ENCODE measurements around the gene KLHL26. TPM values are rescaled to one million over a fixed set of nuclear protein-coding genes. Genes with fewer than 3 reads are reported as not detected.

The KLHL26 gene
- total RNA-seq, 1 experiment from 2014 or later: 17.1 TPM

DNA sequence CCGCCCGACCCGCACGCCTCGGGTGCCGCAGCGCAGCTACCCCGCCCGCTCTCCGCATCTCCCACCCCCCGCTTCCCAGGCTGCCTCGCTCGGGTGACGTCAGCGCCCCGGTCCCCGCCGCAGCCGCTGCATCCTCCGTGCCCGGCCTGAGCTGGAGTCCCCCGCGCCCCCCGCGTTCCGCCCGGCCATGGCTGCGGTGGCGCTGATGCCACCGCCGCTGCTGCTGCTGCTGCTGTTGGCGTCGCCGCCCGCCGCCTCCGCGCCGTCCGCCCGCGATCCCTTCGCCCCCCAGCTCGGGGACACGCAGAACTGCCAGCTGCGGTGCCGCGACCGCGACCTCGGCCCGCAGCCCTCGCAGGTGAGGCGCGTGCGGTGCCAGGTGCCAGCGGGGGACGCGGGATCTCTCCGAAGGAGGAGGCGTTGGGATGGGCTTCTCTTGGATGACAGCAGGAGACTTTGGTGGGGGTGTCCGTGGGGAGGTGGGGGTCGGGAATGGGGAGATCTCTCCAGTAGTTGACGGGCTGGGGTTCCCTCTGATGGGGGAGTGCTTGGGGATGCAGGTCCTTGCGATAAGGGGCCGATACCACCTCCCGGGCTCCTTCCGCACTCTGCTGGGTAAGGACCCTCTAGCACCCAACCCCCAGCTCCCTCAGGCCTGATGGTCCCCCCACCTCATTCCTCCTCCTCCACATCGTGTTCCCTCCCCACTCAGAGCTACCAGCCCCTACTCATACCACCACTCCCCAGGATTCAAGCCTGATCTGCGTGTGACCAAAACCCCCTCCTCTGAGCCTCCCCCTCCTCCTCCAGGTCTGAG, 23.8 kb upstream of the KLHL26 start, which contains the start of gene TMEM59L:
TMEM59L (plus strand) TSS at position 99 of the 817 bp plus-strand sequence; CDS start at position 188, 89 bp downstream.
- ATAC-seq (peak; percentile 55), DNase-seq (ENCODE audit: low read depth, low spot score) (no peak)
- Histone ChIP-seq H3K9me3 (ENCODE audit: control insufficient read depth in 1 of 2, insufficient read depth in 1 of 2, low read depth in 1 of 2, low read length in 2 of 2) (no peaks in the 10 kb centered on the region), H3K27me3 (ENCODE audit: insufficient read depth, low read length) (peaks cover 29% of the 10 kb centered on the region; the same call in 1 of the 2 replicates), H3K4me1 (ENCODE audit: control insufficient read depth in 1 of 2, insufficient read depth in 2 of 2, low read length in 2 of 2) (peaks cover 13 to 39% of the 10 kb centered on the region in 2 experiments), H3K9ac (ENCODE audit: low read length) (peak within 1 kb of the TSS; percentile 30; the same call in 1 of the 2 replicates), H3K4me3 (replicated peaks in 1 of 2; ENCODE audit: low read depth in 1 of 2, low read length in 2 of 2) (peak within 1 kb of the TSS; percentile 42 to 59), H3K9me2 (ENCODE audit: insufficient read depth) (no peaks in the 10 kb centered on the region), H3K27ac (ENCODE audit: low read depth, low read length) (no peak within 1 kb of the TSS; the same call in 1 of the 2 replicates), H3K4me2 (ENCODE audit: low read length) (peak within 1 kb of the TSS; percentile 76), H3K79me2 (ENCODE audit: insufficient read depth, low read length) (no peaks in the 10 kb centered on the region), H4K20me1 (ENCODE audit: insufficient read depth) (no peaks in the 10 kb centered on the region), H2AFZ (ENCODE audit: low read depth, low read length, poor library complexity, severe bottlenecking) (no peak within 1 kb of the TSS), H3K36me3 (ENCODE audit: control insufficient read depth in 1 of 2, insufficient read depth in 2 of 2, low read length in 2 of 2) (no peaks in the 10 kb centered on the region)
- intact Hi-C loops (cut with micrococcal nuclease): no loop called here
- no TSS peak for BruUV-seq (replicated peaks)
- ChIA-PET RAD21 (ENCODE audit: low non-redundant PET in 1 of 2, low total read pairs in 2 of 2, uncharacterized antibody in 2 of 2, unreplicated experiment in 2 of 2) (no interaction called here), POLR2A (interaction anchor here (1.2 kb wide), 1 partner anchor 24 kb away, joined by 6 read pairs; no protein-coding TSS in a partner anchor), CTCF (interaction anchor here (1.6 kb wide), 1 partner anchor 19 kb away, joined by 3 read pairs; no protein-coding TSS in a partner anchor)
- no peak for TF ChIP-seq FOSL1 (IDR thresholded peaks at IDR 0.05; ENCODE audit: low read depth)
- no peak for TF ChIP-seq ELF1 (IDR thresholded peaks at IDR 0.05; ENCODE audit: borderline replicate concordance, low read depth)
- TF ChIP-seq, protein P1, sequence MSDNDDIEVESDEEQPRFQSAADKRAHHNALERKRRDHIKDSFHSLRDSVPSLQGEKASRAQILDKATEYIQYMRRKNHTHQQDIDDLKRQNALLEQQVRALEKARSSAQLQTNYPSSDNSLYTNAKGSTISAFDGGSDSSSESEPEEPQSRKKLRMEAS (IDR thresholded peaks at IDR 0.05): no peak
- TF ChIP-seq YY1 (IDR thresholded peaks at IDR 0.05; ENCODE audit: extremely low read depth, insufficient replicate concordance, low read depth, low read length): no peak
- TF ChIP-seq EZH2 (IDR thresholded peaks at IDR 0.05): no peak
- no peak for TF ChIP-seq RAD21 (IDR thresholded peaks at IDR 0.05; ENCODE audit: low read depth)
- no peak for TF ChIP-seq SIN3A (IDR thresholded peaks at IDR 0.05; ENCODE audit: low read depth)
- no peak for TF ChIP-seq JUND (IDR thresholded peaks at IDR 0.05)
- TF ChIP-seq POLR2AphosphoS5 (IDR thresholded peaks at IDR 0.05; ENCODE audit: low read depth, low read length): no peak
- TF ChIP-seq SP1 (IDR thresholded peaks at IDR 0.05; ENCODE audit: low read depth): no peak
- no peak for TF ChIP-seq CBX3 (IDR thresholded peaks at IDR 0.05; ENCODE audit: low read depth)
- no peak for TF ChIP-seq ZNF274 (IDR thresholded peaks at IDR 0.05; ENCODE audit: low read depth, low read length)
- TF ChIP-seq, protein P2, sequence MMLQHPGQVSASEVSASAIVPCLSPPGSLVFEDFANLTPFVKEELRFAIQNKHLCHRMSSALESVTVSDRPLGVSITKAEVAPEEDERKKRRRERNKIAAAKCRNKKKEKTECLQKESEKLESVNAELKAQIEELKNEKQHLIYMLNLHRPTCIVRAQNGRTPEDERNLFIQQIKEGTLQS (IDR thresholded peaks at IDR 0.05): no peak
- TF ChIP-seq, protein P3, sequence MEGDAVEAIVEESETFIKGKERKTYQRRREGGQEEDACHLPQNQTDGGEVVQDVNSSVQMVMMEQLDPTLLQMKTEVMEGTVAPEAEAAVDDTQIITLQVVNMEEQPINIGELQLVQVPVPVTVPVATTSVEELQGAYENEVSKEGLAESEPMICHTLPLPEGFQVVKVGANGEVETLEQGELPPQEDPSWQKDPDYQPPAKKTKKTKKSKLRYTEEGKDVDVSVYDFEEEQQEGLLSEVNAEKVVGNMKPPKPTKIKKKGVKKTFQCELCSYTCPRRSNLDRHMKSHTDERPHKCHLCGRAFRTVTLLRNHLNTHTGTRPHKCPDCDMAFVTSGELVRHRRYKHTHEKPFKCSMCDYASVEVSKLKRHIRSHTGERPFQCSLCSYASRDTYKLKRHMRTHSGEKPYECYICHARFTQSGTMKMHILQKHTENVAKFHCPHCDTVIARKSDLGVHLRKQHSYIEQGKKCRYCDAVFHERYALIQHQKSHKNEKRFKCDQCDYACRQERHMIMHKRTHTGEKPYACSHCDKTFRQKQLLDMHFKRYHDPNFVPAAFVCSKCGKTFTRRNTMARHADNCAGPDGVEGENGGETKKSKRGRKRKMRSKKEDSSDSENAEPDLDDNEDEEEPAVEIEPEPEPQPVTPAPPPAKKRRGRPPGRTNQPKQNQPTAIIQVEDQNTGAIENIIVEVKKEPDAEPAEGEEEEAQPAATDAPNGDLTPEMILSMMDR (IDR thresholded peaks at IDR 0.05 in 2 of 3, conservative IDR thresholded peaks at IDR 0.05 in 1 of 3; ENCODE audit: borderline replicate concordance in 1 of 3, insufficient read depth in 1 of 3, low read depth in 2 of 3, low read length in 2 of 3): no peak
- no peak for TF ChIP-seq ZFX (IDR thresholded peaks at IDR 0.05)

Measured in HCT116 (cell line).